Activated T-helper 1 cell treated with anti-CD3 and anti-CD28 coated beads, Interleukin-12 subunit alpha, Interleukin-12 subunit beta, Interleukin-2, Interleukin-4 antibody, amounts not matched to agents 30 ng/mL and 10 ng/mL and 1 ng/mL, durations not matched to agents 14 hours and 24 hours and 36 hours (primary cell): ENCODE data around the gene LRBA. TPM values are rescaled to one million over a fixed set of nuclear protein-coding genes. Genes with fewer than 3 reads are reported as not detected.
"Not testable (repeated sequence)": the region's sequence is repeated elsewhere in the genome, so short reads cannot be mapped to it uniquely, and the experiment has no call there.

Experiments
- DNase-seq: peaks from one replicate; pipeline ENCODE4 v3.0.0; 2021; ENCODE audit warnings: low spot score
- H3K27ac Mint-ChIP-seq: one replicate; pipeline ENCODE4 v1.8.0; 2021; ENCODE audit warnings: mild to moderate bottlenecking, mixed read lengths
- H3K27me3 Mint-ChIP-seq: one replicate; pipeline ENCODE4 v1.8.0; 2022; ENCODE audit warnings: mild to moderate bottlenecking, moderate library complexity, mixed read lengths; ENCODE audit not compliant: insufficient read depth
- H3K36me3 Mint-ChIP-seq: one replicate; pipeline ENCODE4 v1.8.0; 2021; ENCODE audit warnings: low read depth, mixed read lengths
- H3K4me1 Mint-ChIP-seq: one replicate; pipeline ENCODE4 v1.8.0; 2021; ENCODE audit warnings: low read depth, mixed read lengths
- H3K4me3 Mint-ChIP-seq: one replicate; pipeline ENCODE4 v1.8.0; 2021; ENCODE audit warnings: mild to moderate bottlenecking, moderate library complexity, mixed read lengths
- H3K9me3 Mint-ChIP-seq: one replicate; pipeline ENCODE4 v1.8.0; 2021; ENCODE audit warnings: mixed read lengths
- intact Hi-C: fragments of 100-400 bp; cut with micrococcal nuclease; formaldehyde crosslinking; loops from one replicate; pipeline ENCODE4 v1.15.1; 2024
- total RNA-seq: library from RNA; stranded (reverse); gene quantifications from 2 replicates; pipeline ENCODE4 v1.2.3, GENCODE V29; 2022

Gene LRBA
- total RNA-seq, 1 donor from 2014 or later = 54.2 TPM

GRCh38 chr4:150573534-150573933 lies 441.6 kb downstream of the LRBA start:
- no peaks in the 10 kb centered on the region for H3K36me3 Mint-ChIP-seq
- no peak overlapping the region for H3K27ac Mint-ChIP-seq
- H3K4me3 Mint-ChIP-seq = no peak overlapping the region
- no peaks in the 10 kb centered on the region for H3K9me3 Mint-ChIP-seq
- no peak for DNase-seq
- intact Hi-C loops = loop anchor here (5.0 kb wide), 1 partner anchor 56 kb away; no protein-coding TSS in a partner anchor
- no peaks in the 10 kb centered on the region for H3K27me3 Mint-ChIP-seq
- H3K4me1 Mint-ChIP-seq = peaks cover 6% of the 10 kb centered on the region

GRCh38 chr4:150572704-150573504 lies 442.2 kb downstream of the LRBA start:
- no peak for DNase-seq
- Mint-ChIP-seq H3K36me3 (no peaks in the 10 kb centered on the region), H3K9me3 (no peaks in the 10 kb centered on the region), H3K27ac (no peak overlapping the region), H3K4me1 (peaks cover 6% of the 10 kb centered on the region), H3K27me3 (no peaks in the 10 kb centered on the region), H3K4me3 (no peak overlapping the region)
- intact Hi-C loops = loop anchor here (5.0 kb wide), 1 partner anchor 56 kb away; no protein-coding TSS in a partner anchor

GRCh38 chr4:150570862-150571261 lies 444.2 kb downstream of the LRBA start:
- H3K4me1 Mint-ChIP-seq = peaks cover 6% of the 10 kb centered on the region
- no peak overlapping the region for H3K4me3 Mint-ChIP-seq
- no peaks in the 10 kb centered on the region for H3K9me3 Mint-ChIP-seq
- no peaks in the 10 kb centered on the region for H3K36me3 Mint-ChIP-seq
- no peak for DNase-seq
- intact Hi-C loops = loop anchor here (5.0 kb wide), 1 partner anchor 54 kb away; no protein-coding TSS in a partner anchor
- H3K27ac Mint-ChIP-seq = no peak overlapping the region
- no peaks in the 10 kb centered on the region for H3K27me3 Mint-ChIP-seq

- no peaks in the 10 kb centered on the region for H3K36me3 Mint-ChIP-seq
- intact Hi-C loops = loop anchor here (5.0 kb wide), 1 partner anchor 53 kb away; no protein-coding TSS in a partner anchor
- peaks cover 6% of the 10 kb centered on the region for H3K4me1 Mint-ChIP-seq
- no peak overlapping the region for H3K27ac Mint-ChIP-seq
- peaks cover under 1% of the 10 kb centered on the region for H3K9me3 Mint-ChIP-seq
- H3K27me3 Mint-ChIP-seq = no peaks in the 10 kb centered on the region
- H3K4me3 Mint-ChIP-seq = no peak overlapping the region
- no peak for DNase-seq
Measured at GRCh38 chr4:150569998-150570535, 445.0 kb downstream of the LRBA start.

- Mint-ChIP-seq H3K4me1 (peaks cover 6% of the 10 kb centered on the region), H3K36me3 (no peaks in the 10 kb centered on the region), H3K9me3 (peaks cover 3% of the 10 kb centered on the region), H3K27ac (no peak overlapping the region), H3K4me3 (no peak overlapping the region), H3K27me3 (no peaks in the 10 kb centered on the region)
- DNase-seq = no peak
- intact Hi-C loops = no loop called here
Measured at GRCh38 chr4:150569384-150569987, 445.6 kb downstream of the LRBA start.

GRCh38 chr4:150567070-150567469 lies 448.0 kb downstream of the LRBA start:
- no peak overlapping the region for H3K4me3 Mint-ChIP-seq
- no peak overlapping the region for H3K27ac Mint-ChIP-seq
- H3K9me3 Mint-ChIP-seq = peaks cover 3% of the 10 kb centered on the region
- H3K4me1 Mint-ChIP-seq = no peaks in the 10 kb centered on the region
- peaks cover 5% of the 10 kb centered on the region for H3K36me3 Mint-ChIP-seq
- no peaks in the 10 kb centered on the region for H3K27me3 Mint-ChIP-seq
- intact Hi-C loops = no loop called here
- no peak for DNase-seq

- H3K36me3 Mint-ChIP-seq, H3K4me3 Mint-ChIP-seq, H3K27ac Mint-ChIP-seq, H3K9me3 Mint-ChIP-seq, DNase-seq, intact Hi-C loops, H3K27me3 Mint-ChIP-seq, H3K4me1 Mint-ChIP-seq: not testable (repeated sequence)
Measured at GRCh38 chr4:150564967-150565366, 450.1 kb downstream of the LRBA start.

GRCh38 chr4:150562751-150563150 lies 452.3 kb downstream of the LRBA start:
- H3K4me3 Mint-ChIP-seq = no peak overlapping the region
- no peak for DNase-seq
- no peaks in the 10 kb centered on the region for H3K27me3 Mint-ChIP-seq
- H3K27ac Mint-ChIP-seq = no peak overlapping the region
- H3K4me1 Mint-ChIP-seq = no peaks in the 10 kb centered on the region
- H3K9me3 Mint-ChIP-seq = peaks cover 3% of the 10 kb centered on the region
- peaks cover 5% of the 10 kb centered on the region for H3K36me3 Mint-ChIP-seq
- intact Hi-C loops = no loop called here

- peaks cover 5% of the 10 kb centered on the region for H3K36me3 Mint-ChIP-seq
- no peaks in the 10 kb centered on the region for H3K4me1 Mint-ChIP-seq
- no peaks in the 10 kb centered on the region for H3K27me3 Mint-ChIP-seq
- peaks cover 3% of the 10 kb centered on the region for H3K9me3 Mint-ChIP-seq
- no peak overlapping the region for H3K4me3 Mint-ChIP-seq
- DNase-seq = no peak
- no peak overlapping the region for H3K27ac Mint-ChIP-seq
- intact Hi-C loops = no loop called here
Measured at GRCh38 chr4:150562250-150562649, 452.8 kb downstream of the LRBA start.

GRCh38 chr4:150561143-150561737 lies 453.8 kb downstream of the LRBA start:
- Mint-ChIP-seq H3K4me3 (no peak overlapping the region), H3K27ac (no peak overlapping the region), H3K27me3 (no peaks in the 10 kb centered on the region), H3K36me3 (peaks cover 5% of the 10 kb centered on the region), H3K9me3 (peaks cover 3% of the 10 kb centered on the region), H3K4me1 (no peaks in the 10 kb centered on the region)
- no peak for DNase-seq
- intact Hi-C loops = no loop called here

GRCh38 chr4:150557811-150558210 lies 457.3 kb downstream of the LRBA start:
- H3K27ac Mint-ChIP-seq, intact Hi-C loops, H3K36me3 Mint-ChIP-seq, H3K9me3 Mint-ChIP-seq, DNase-seq, H3K27me3 Mint-ChIP-seq, H3K4me3 Mint-ChIP-seq, H3K4me1 Mint-ChIP-seq: not testable (repeated sequence)

- intact Hi-C loops = no loop called here
- H3K36me3 Mint-ChIP-seq = no peaks in the 10 kb centered on the region
- H3K27ac Mint-ChIP-seq = no peak overlapping the region
Measured at GRCh38 chr4:150547154-150547838, 467.8 kb downstream of the LRBA start.

More at GRCh38 chr4:150547154-150547838, 467.8 kb downstream of the LRBA start:
- H3K4me3 Mint-ChIP-seq = no peak overlapping the region
- no peaks in the 10 kb centered on the region for H3K27me3 Mint-ChIP-seq
- no peak for DNase-seq
- no peaks in the 10 kb centered on the region for H3K9me3 Mint-ChIP-seq
- no peaks in the 10 kb centered on the region for H3K4me1 Mint-ChIP-seq
